Activated effector memory CD4-positive, alpha-beta T cell treated with Interleukin-2 at 50 U/mL for 16 hours (primary cell): ENCODE measurements around the gene SOX3.

Experiments
- DNase-seq: peaks from one replicate; pipeline ENCODE4 v3.0.0-alpha.2; 2020

Gene SOX3

GRCh38 chrX:140504371-140505324 is at the start of gene SOX3:
TSS of gene SOX3 (minus strand) at chrX:140505069. CDS start at chrX:140505060, 9 bp downstream.
- DNase-seq = no peak

GRCh38 chrX:140548985-140549384 is 44.1 kb upstream of the SOX3 start:
- DNase-seq = no peak

- DNase-seq = no peak
Measured at GRCh38 chrX:140526171-140526570, 21.3 kb upstream of the SOX3 start.

- no peak for DNase-seq
Measured at GRCh38 chrX:140525448-140525847, 20.6 kb upstream of the SOX3 start.

GRCh38 chrX:140524556-140524955 is 19.7 kb upstream of the SOX3 start:
- no peak for DNase-seq

- DNase-seq = no peak
Measured at GRCh38 chrX:140521393-140521792, 16.5 kb upstream of the SOX3 start.

- DNase-seq = no peak
Measured at GRCh38 chrX:140514554-140514953, 9.7 kb upstream of the SOX3 start.

GRCh38 chrX:140510895-140511295 is 6.0 kb upstream of the SOX3 start:
- no peak for DNase-seq

GRCh38 chrX:140510306-140510676 is 5.4 kb upstream of the SOX3 start:
- no peak for DNase-seq

- DNase-seq = no peak
Measured at GRCh38 chrX:140509468-140510305, 4.8 kb upstream of the SOX3 start.

- DNase-seq = no peak
Measured at GRCh38 chrX:140508958-140509357, 4.1 kb upstream of the SOX3 start.

- DNase-seq = no peak
Measured at GRCh38 chrX:140507982-140508305, 3.1 kb upstream of the SOX3 start.

- no peak for DNase-seq
Measured at GRCh38 chrX:140507223-140507981, 2.5 kb upstream of the SOX3 start.

GRCh38 chrX:140505421-140506337 is 810 bp upstream of the SOX3 start:
- DNase-seq = no peak

- DNase-seq = no peak
Measured at GRCh38 chrX:140503714-140504351, 1.0 kb downstream of the SOX3 start.

- DNase-seq = no peak
Measured at GRCh38 chrX:140503238-140503601, 1.6 kb downstream of the SOX3 start.

GRCh38 chrX:140502491-140503237 is 2.2 kb downstream of the SOX3 start:
- DNase-seq = no peak

- DNase-seq = no peak
Measured at GRCh38 chrX:140501940-140502468, 2.9 kb downstream of the SOX3 start.

GRCh38 chrX:140501321-140501720 is 3.5 kb downstream of the SOX3 start:
- no peak for DNase-seq

- no peak for DNase-seq
Measured at GRCh38 chrX:140500441-140500840, 4.4 kb downstream of the SOX3 start.

GRCh38 chrX:140495739-140496138 is 9.1 kb downstream of the SOX3 start:
- no peak for DNase-seq
